ENCODE data around the gene RARG. TPM values are rescaled to one million over a fixed set of nuclear protein-coding genes. Genes with fewer than 3 reads are reported as not detected.

RARG gene
- total RNA-seq, 1 donor from 2014 or later: 7.9 TPM

DNA sequence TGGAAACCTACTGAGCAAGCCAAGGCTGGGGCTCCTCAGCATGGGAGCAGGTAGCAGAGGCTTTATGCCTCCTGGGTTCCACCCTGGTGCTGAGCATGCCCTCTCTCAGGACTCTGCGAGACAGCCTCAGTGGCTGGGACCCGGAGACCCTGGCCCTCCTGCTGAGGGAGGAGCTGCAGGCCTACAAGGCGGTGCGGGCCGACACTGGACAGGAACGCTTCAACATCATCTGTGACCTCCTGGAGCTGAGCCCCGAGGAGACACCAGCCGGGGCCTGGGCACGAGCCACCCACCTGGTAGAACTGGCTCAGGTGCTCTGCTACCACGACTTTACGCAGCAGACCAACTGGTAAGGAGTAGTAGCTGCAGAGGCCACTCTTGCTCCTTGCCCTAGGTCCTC, 44.5 kb upstream of the RARG start:
- Mint-ChIP-seq H3K9me3 (ENCODE audit: unreplicated experiment) (no peaks in the 10 kb centered on the region), H3K36me3 (ENCODE audit: low read depth, unreplicated experiment) (peaks cover 13% of the 10 kb centered on the region), H3K4me3 (ENCODE audit: unreplicated experiment) (no peak overlapping the region), H3K27ac (ENCODE audit: unreplicated experiment) (no peak overlapping the region), H3K27me3 (ENCODE audit: unreplicated experiment) (peaks cover 4% of the 10 kb centered on the region), H3K4me1 (ENCODE audit: unreplicated experiment) (no peaks in the 10 kb centered on the region)
- TF ChIP-seq, protein P1, sequence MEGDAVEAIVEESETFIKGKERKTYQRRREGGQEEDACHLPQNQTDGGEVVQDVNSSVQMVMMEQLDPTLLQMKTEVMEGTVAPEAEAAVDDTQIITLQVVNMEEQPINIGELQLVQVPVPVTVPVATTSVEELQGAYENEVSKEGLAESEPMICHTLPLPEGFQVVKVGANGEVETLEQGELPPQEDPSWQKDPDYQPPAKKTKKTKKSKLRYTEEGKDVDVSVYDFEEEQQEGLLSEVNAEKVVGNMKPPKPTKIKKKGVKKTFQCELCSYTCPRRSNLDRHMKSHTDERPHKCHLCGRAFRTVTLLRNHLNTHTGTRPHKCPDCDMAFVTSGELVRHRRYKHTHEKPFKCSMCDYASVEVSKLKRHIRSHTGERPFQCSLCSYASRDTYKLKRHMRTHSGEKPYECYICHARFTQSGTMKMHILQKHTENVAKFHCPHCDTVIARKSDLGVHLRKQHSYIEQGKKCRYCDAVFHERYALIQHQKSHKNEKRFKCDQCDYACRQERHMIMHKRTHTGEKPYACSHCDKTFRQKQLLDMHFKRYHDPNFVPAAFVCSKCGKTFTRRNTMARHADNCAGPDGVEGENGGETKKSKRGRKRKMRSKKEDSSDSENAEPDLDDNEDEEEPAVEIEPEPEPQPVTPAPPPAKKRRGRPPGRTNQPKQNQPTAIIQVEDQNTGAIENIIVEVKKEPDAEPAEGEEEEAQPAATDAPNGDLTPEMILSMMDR (IDR thresholded peaks at IDR 0.05; ENCODE audit: unreplicated experiment): no peak
- DNase-seq (ENCODE audit: low spot score): no peak

DNA sequence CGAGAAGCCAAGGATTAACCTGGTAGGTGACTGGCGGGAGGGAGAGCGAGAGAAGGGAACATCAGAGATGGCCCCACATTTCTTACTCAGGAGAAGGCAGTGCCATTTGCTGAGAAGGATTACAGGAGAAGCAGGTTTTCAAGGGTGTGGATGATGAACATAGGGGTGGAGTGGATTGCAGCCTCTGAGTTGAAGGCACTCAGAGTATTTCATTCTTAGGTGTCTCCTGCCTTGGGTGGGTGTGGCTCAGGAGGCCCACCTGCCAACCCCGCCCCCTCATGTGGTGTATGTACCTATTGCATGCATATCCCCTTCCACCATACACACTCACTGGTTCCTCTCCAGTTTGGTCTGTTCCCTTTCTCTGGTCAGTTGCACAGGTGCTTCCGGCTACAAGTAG, 42.4 kb upstream of the RARG start:
- Mint-ChIP-seq H3K36me3 (ENCODE audit: low read depth, unreplicated experiment) (peaks cover 16% of the 10 kb centered on the region), H3K27ac (ENCODE audit: unreplicated experiment) (no peak overlapping the region), H3K4me1 (ENCODE audit: unreplicated experiment) (peaks cover 3% of the 10 kb centered on the region), H3K27me3 (ENCODE audit: unreplicated experiment) (peaks cover 4% of the 10 kb centered on the region), H3K4me3 (ENCODE audit: unreplicated experiment) (no peak overlapping the region), H3K9me3 (ENCODE audit: unreplicated experiment) (no peaks in the 10 kb centered on the region)
- TF ChIP-seq, protein P1 (IDR thresholded peaks at IDR 0.05; ENCODE audit: unreplicated experiment): no peak
- DNase-seq (ENCODE audit: low spot score): no peak

DNA sequence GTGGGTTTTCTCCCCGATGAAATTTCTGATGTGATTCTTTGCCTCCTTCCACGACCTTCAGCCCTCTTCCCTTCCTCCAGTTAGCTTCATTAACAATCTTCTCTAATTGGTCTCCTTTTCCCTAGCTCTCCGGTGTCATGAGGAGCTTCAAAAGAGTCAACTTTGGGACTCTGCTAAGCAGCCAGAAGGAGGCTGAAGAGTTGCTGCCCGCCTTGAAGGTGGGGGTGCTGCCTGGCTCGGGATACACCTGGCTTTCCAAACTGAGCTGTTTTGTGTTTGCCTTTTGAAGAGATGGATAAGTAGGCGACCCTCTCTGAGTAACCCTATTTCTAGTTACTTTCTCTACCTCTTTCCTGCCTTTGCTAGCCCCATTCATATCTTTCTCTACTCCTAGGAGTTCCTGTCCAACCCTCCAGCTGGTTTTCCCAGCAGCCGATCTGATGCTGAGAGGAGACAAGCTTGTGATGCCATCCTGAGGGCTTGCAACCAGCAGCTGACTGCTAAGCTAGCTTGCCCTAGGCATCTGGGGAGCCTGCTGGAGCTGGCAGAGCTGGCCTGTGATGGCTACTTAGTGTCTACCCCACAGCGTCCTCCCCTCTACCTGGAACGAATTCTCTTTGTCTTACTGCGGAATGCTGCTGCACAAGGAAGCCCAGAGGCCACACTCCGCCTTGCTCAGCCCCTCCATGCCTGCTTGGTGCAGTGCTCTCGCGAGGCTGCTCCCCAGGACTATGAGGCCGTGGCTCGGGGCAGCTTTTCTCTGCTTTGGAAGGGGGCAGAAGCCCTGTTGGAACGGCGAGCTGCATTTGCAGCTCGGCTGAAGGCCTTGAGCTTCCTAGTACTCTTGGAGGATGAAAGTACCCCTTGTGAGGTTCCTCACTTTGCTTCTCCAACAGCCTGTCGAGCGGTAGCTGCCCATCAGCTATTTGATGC, 36.9 kb upstream of the RARG start:
- H3K9me3 Mint-ChIP-seq (ENCODE audit: unreplicated experiment): no peaks in the 10 kb centered on the region
- peak overlapping the region; percentile 98 for H3K4me3 Mint-ChIP-seq (ENCODE audit: unreplicated experiment)
- DNase-seq (ENCODE audit: low spot score): no peak
- TF ChIP-seq, protein P1 (IDR thresholded peaks at IDR 0.05; ENCODE audit: unreplicated experiment): no peak
- peaks cover 19% of the 10 kb centered on the region for H3K4me1 Mint-ChIP-seq (ENCODE audit: unreplicated experiment)
- no peak overlapping the region for H3K27ac Mint-ChIP-seq (ENCODE audit: unreplicated experiment)
- H3K36me3 Mint-ChIP-seq (ENCODE audit: low read depth, unreplicated experiment): peaks cover 13% of the 10 kb centered on the region
- peaks cover 5% of the 10 kb centered on the region for H3K27me3 Mint-ChIP-seq (ENCODE audit: unreplicated experiment)

- Mint-ChIP-seq H3K4me1 (ENCODE audit: unreplicated experiment) (peaks cover 19% of the 10 kb centered on the region), H3K36me3 (ENCODE audit: low read depth, unreplicated experiment) (peaks cover 13% of the 10 kb centered on the region), H3K27ac (ENCODE audit: unreplicated experiment) (no peak within 1 kb of the TSS), H3K27me3 (ENCODE audit: unreplicated experiment) (peaks cover 5% of the 10 kb centered on the region), H3K4me3 (ENCODE audit: unreplicated experiment) (peak within 1 kb of the TSS; percentile 98), H3K9me3 (ENCODE audit: unreplicated experiment) (no peaks in the 10 kb centered on the region)
- peak; percentile 67 for DNase-seq (ENCODE audit: low spot score)
- TF ChIP-seq, protein P1 (IDR thresholded peaks at IDR 0.05; ENCODE audit: unreplicated experiment): no peak
Observed at GRCh38 chr12:53267999-53268629, 36.1 kb upstream of the RARG start, which contains the start of gene ESPL1. ESPL1 (plus strand) TSS chr12:53268299; CDS start chr12:53268767, 468 bp downstream.

Data from endothelial cell (in vitro differentiated cells).